GF-D8 (cell line): ENCODE results near the gene HIVEP2.

Experiments used
- DNase-seq: peaks from one replicate; lab custom pipeline; 2025; lab: John Stamatoyannopoulos, UW

Gene HIVEP2

DNA sequence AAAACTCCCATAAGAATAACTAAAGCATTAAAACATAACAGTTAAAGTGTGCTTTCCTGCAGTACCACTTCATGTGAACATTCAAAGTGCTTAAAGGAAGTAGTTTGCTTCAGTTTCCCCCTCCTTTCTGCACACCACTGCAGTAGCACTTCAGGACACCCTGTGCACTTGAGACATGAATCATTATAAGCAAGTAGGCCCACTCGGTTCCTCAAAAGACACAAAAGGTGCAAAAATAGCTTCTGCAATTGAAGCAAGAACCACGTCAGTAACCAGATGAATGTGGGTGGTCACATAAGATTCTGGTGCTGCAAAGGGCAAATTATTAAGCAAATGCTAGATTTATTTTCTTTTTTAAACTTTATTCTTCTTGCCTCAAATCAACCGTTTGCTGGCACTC lies 160.6 kb downstream of the HIVEP2 start:
- peak; percentile 4 for DNase-seq

DNA sequence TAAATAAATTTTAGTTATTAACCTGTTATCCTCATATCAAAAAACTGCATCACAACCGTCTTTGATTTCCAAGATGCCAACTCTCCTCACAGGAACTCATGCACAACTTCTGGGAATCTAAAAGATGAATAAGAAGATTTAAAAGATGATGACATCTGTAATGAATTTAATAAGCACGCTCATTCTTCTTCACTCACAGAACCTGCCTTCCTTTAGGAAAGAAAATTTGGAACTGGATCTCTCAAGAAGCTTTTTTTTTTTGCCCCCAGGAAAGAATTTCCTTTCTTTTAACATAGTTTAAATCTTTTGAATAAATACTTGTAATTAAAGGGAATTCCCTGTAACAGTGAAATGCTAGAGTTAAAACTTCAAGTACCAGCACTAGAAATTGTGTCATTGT lies 161.5 kb downstream of the HIVEP2 start:
- no peak for DNase-seq

DNA sequence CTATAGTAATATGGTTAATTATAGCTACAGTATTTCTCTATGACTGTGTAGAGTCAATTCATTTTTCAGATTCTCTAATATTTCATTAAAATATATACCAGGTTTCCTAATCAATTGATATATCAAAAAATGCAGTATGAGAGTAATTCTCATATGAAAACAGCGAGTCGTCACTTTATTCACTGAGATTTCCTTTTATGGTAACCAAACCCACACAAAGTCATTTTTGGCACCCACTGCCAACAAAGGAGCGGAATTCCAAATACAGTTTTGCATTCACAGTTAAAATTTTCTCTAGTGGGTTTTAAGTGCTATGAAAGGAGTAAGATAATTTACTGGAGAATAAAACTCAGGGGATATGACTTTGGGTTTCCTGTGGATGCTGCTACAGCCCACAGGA lies 163.8 kb downstream of the HIVEP2 start:
- DNase-seq, result no peak

DNA sequence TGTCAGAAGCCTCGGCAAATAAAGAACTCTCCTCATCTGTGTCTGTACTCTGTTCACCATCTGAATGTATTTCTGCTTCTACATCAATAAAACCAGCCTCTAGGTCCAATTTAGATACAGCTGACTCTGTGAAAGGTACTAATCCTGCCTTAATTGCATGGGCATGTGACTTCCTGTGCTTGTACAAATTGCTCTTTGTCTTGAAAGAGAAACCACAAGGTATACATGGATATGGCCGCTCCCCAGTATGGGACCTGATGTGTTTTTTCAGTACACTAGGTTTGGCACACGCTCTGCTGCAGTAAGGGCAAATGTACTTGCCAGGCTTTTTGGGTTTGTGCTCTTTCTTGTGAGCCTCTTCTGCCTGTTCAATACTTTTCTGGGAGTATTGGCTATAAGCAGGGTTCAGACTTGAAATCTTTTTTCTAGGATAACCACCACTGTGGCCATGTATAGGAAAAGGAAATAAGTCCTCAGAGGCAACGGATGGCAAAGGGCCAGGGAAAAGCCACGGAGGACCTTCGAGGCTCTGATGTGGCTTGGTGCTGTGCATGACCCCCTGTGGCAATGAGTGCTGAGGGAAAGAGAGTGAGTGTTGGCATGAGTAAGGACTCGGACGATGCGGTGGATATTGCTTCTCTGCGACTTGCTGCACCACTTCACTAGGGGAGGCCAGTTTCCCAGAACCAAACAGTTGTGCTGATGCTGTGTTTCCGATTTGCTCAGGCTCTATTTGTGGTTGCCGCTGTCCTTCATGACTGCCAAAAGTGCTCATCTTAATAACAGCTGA lies 170.9 kb downstream of the HIVEP2 start:
- DNase-seq, result no peak

DNA sequence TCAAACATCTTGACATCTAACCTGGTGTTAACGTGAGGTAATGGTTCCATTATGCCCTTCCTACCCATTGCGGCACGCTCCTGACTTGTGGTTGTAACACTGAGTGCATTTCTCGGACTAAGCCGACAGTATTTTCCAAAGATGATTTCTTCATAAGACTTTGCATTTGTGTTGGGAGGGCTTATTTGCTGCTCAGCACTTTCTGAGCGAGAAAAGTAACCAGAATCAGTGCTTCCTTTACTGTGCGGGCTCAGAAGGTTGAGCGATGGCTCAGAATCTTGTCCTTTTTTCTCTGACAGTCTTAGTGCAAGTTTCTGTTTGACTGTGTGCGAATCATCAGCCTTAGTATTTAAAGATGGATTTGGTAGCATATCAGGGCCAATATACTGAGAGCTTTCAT lies 171.7 kb downstream of the HIVEP2 start:
- no peak for DNase-seq

DNA sequence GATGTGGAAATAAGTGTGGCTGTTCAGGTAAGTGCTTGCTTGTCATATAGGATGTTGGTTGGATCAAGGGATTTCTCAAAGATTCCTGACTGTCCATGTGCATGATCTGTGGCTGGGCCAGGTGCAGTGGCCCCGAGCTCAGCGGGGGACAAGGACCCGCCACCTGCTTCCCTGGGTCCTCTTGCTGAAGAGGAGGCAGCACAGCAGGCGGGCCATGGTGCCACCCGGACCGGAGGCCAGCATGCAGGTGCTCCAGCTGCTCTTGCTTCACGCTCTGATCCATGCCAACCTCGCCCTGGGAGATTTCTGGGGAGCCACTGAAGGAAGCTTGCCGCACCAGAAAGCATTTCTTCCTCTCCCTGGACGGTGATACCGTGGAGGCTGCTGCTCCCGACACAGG lies 173.8 kb downstream of the HIVEP2 start:
- DNase-seq, result no peak

DNA sequence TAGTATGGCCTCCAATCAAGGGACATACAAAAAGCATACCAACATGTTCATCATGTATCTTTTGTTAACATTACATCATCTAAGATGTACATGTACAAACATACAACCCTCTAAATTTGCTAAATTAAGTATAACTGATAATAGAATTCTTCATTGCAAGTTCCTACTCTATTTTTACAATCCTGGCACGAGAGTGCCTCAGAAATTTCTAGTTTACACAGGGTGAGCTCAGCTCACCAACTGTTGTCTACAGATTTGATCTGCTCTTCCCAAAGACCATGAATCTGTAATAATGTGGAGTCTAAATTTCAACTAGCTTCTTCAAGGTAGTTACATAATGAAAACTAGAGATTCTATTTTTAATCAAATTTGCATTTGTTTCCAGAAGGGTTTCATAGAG lies 179.7 kb downstream of the HIVEP2 start:
- no peak for DNase-seq

DNA sequence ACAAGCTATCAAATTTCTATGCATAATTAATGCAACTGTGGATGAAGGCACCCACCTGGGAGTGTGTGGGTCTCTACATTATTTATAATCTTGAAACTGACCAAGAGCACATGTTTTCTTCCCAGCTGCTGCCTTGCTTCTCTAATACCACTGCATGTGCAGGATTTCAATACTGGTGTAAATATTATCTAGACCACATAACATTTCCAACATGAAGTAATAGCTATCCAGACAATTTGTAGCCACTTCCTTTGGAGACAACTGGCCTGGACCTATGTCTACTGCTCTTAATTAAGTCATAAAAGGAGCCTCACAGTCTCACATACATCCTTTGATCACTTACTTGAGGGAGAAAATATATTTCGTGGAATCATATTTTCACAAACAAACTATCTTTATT lies 180.7 kb downstream of the HIVEP2 start:
- no peak for DNase-seq

DNA sequence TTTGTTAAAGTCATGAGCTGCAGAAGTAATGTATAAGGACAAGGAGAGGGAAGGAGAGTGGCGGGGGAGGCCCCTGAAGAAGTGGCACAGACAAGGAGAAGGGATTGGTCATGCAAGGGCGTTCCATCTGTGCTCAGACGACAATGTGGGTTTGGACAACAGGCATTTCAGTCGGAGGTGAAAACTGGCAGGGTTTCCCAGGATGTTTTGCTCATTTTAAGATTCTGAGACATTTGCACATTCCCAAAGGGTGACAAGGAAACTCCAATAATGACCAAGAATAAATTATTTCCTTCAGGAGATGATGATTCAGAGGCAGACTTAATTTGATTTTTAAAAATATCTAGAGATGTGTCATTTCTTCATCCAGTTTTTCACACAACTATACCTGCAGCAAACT lies 181.8 kb downstream of the HIVEP2 start:
- DNase-seq, result no peak

DNA sequence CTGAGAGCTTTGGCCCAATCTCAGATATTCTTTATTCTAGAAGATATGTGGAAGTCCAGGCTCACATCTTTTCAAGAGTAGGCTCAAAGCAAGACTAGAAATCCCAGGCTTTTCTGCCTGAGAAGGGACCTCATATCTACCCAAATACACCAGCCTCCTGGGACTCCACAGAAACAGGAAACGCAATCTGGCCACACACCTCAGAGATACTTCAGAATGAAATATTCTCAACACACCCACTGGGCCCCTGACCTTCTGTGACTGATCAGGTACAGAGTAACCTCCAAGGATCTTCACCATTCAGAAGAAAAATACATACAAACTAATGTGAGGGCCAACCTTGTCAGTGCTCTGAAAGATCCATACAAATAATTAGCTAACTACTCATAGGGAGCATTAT lies 183.2 kb downstream of the HIVEP2 start:
- DNase-seq, result no peak

DNA sequence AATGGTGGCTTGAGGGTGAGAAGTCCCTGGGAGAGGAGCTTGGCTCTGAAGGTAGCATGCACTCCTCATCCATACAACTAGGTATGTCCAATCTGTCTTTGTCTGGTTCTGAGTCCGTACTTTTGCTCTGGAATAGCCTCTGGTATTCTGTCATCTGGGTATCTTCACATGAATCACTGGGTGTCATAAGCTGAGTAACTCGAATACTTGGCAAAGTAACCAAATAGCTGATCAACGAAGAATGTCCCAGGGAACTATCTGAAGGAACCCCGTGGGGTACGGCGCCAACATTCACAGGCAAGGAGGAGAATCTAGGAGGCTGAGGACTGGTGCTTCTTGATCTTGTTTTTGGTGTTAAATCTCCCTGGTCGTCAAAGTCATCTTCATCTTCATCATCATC lies 184.8 kb downstream of the HIVEP2 start:
- DNase-seq, result no peak

DNA sequence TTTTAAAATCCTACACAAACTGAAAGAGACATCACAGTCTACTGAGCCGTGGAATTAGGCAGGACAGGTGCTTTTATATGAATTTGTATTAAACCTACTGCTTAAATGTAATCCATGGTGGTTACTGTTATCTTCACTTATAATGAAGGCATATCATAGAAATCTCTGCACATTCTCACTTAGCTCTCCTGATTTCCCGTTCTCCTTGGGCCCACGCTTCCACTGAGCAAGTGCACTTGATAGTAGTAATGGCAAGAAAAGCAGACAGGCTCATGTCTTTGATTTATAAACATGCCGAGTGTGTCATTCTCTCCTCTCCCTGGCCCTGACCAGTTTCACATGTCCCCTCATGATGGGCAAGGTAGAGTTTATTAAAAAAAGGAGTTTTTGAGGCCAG lies 186.3 kb downstream of the HIVEP2 start:
- no peak for DNase-seq

DNA sequence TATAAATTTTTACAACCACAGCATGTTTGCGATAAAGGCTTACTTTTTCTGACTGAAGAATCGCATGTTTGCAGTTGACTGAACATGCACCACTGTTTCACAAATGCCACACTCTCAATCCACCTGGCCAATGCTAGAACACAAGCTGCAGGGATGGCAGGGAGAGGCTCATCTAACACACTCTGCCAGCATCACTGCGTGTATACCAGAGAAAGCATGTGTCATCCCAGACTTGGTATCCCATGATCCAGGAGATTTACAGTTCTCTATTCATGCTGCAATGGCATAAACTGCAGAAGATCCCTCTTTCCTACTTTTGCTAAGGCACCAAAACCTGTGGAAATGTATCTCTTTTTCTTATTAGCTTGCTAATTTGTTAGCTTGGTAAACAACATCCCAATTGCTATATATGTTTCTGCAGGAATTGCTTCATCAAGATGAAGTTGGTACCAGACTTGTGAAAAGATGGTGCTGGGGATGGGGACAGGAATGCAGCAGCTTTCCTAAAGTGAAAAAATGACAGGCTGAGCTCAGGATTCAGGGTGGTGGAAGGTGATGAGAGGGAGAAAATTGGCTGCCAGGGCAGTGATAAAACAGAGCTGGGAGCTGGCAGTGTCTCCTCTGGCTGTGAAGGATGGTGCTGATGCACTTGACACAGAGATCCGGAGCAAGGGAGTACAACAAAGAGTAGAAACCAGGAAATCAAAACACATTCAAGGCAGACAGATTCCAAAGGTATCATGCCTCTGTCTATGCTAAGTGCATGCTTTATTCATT lies 186.9 kb downstream of the HIVEP2 start:
- DNase-seq, result no peak

DNA sequence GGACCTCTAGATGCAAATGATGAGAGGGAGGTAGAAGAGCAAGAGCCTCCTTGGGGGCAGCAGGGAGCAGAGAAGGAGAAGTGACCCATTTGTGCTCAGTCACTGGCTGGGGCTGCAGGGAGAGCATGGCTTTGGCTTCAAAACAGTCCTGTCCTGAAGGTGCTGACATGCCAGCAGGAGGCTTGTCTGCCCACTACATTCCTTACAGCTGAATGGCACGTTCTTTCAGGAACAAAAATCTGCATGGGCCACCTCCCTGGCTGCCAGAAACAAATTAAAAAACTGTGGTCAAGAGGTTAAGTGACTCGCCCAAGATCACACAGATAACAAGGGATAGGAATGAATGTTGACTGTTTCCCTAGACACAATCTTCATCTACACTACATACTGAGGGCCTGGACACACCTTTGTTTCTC lies 188.8 kb downstream of the HIVEP2 start:
- no peak for DNase-seq

DNA sequence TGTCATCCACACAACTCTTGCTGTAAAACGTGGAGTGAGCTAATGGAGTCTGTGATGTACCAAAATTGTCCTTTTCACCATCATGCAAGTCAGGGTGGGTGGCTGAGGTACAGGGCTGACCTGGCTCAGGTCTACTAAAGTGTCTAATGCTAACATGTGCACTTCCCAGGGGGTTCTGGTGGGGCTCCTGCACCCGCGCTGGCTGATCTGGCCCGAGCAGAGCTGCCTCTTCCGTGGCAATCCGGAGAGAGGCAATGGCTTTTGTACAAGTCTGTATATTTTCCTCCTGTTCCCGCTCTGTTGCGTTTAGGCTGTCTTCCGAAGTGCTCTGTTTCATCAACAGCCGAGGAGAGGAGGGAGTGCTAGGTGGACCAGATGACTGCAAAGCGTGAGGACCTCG lies 191.8 kb downstream of the HIVEP2 start:
- no peak for DNase-seq

DNA sequence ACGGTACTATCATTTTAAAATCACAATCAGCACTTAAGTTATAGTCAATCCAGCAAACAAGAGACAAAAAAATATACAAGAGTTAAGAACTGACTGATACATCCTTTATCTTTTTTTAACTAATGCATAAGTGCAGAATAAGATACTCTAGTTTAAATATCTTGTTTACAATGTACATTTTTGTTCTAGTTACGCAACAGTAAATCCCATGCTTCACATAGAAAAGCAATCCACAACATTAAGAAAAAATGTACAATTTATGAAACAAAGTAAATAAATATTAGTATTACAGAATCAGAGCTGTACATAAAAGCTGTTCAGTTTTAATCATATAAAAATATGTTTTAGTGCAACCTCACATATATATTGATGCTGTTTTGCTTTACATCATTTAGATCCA lies 192.6 kb downstream of the HIVEP2 start:
- no peak for DNase-seq

DNA sequence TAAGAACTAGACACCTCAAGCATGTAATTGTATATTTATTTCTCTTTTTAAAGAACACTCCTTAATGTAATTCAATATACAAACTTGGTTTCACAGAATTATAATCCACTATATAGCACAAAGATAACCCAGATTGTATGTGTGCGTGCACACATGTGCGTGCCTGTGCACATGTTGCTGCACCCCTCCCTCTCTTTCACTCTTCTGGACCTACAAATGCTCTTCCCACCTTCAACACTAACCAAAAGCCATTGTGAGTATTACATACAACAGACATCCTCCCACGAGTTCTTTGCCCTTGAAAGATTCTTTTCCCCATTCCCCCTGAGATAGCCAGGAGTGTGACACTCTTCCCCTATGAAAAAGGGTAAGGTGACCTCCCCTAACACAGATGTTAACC lies 193.5 kb downstream of the HIVEP2 start:
- DNase-seq, result no peak

DNA sequence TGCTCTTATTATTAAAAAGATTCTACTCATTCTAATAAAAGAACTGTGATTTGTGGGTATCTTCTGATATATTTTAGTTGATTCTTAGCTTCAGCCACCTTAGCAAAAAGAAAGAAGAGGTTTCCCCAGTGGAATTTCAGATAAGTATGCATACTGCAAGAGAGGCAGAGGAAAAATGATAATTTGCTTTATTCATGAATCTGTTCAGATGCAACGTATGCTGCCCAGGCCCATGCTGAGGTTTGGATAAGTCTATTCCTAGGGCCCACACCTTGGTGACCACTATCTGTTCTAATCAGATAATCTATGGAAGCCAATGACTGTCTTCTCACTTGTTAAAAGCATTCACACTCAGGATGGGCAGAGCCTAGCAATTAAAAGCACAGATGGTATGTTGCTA lies 194.0 kb downstream of the HIVEP2 start:
- DNase-seq, result no peak

DNA sequence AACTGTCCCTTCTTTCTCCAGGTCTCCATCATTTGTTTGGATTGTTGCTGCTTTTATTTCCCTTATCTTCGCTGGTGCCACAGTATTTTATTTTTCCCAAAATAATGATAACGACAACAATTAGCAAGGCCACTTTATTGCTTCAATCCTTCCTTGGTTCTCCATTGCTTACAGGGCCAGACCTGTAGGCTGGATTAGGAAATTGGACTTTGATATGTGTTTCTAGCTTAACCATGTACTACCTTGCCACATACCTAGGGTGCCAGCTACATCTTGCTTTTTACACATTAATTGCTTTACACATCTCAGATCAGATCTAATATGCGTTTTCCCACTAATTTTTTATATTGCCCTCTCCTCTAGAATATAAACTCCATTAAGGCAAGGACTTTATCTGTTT lies 195.4 kb downstream of the HIVEP2 start:
- DNase-seq, result no peak

DNA sequence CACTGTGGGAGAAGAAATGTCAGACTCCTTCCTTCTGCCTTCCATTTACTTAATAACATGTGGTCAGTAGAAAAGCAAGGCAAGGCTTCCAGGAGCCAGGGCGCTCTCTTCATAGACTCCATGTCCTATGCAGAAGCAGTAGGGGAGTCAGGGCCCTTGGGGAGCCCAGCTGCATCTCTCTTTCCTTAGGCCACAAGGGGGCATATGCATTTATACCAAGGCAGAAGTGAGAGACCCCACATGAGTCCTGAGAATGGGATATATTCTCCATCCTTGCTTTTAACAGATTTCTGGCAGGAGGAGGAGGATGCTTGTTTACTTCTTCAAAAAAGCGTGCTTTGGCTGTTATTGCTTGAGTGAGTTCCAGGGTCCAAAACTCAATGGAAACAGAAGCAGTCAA lies 198.5 kb downstream of the HIVEP2 start:
- DNase-seq, result no peak

DNA sequence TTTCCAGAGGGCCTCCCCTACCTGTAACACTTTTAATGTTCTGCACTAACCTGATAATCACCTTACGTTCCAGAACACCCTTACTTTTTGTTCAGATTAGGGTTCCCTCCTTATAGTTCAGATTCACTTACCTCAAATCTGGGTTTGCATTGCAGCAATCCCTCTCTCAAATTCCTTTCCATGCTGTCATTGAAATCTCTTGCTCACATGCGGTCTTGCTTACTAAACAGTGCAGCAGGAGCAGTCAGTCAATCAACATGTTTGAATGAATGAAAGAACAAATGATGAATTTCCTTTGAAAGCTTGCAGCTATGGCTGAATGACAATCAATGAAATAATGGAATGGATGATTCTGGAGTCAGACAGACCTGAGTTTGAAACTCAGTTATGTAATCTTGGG lies 200.1 kb downstream of the HIVEP2 start:
- DNase-seq, result no peak

DNA sequence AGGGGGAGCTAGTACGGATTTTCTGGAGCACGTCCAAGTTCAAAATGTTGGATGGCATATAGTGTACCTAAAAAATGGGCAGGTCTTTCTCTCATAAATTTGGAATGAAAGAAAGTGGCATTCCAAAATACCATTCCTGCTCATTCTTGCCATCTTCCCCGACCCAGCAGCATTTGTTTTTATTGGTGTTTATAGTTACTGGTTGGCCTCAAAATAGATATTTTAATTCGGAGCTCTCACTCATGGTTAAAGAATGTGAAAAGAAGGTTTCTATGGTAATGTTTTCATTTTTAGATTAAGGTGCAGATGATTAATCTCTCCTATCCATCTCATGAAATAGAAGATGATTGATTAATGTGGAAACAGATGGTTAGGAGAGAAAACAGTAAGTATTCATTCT lies 204.5 kb downstream of the HIVEP2 start:
- DNase-seq, result no peak

DNA sequence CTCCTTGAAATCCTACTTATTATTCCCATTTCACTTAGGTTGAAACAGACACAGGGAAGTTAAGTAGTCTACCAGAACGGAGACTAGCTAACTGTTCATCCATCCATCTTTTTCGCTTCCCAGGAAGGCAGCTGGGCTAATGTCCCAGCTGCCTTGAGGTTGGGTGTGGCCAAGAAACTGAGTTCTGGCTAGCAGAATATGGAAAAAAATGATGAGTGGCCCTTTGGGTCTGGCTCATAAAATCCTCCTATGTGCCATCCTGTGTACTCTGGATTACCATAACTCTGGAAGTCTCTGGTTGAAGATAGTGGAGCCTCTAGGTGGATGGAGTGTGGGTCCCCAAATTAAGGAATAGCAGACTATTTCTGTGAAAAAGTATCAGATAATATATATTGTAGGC lies 206.2 kb downstream of the HIVEP2 start:
- DNase-seq, result no peak

DNA sequence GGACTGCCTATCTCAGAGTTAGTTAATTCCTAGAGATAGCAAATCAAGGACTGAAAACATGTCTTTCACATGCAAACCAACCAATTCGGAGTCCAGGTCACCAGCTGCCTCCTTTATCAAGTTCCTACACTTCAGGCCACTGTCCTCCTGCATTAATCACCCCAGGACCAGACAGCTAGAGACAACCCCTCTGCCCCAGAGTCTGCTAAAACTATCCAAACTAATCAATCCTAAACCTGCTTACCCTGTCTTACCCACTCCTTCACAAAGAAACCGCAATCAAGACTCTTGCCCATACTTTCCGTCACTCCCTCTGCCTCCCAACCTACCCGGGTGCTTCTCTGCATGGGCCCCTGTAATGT lies 207.0 kb downstream of the HIVEP2 start:
- no peak for DNase-seq
